ENCODE results near the gene NR1D1. TPM values are rescaled to one million over a fixed set of nuclear protein-coding genes. Genes with fewer than 3 reads are reported as not detected.

Gene NR1D1
- total RNA-seq, 1 donor from 2014 or later, result 21.1 TPM

DNA sequence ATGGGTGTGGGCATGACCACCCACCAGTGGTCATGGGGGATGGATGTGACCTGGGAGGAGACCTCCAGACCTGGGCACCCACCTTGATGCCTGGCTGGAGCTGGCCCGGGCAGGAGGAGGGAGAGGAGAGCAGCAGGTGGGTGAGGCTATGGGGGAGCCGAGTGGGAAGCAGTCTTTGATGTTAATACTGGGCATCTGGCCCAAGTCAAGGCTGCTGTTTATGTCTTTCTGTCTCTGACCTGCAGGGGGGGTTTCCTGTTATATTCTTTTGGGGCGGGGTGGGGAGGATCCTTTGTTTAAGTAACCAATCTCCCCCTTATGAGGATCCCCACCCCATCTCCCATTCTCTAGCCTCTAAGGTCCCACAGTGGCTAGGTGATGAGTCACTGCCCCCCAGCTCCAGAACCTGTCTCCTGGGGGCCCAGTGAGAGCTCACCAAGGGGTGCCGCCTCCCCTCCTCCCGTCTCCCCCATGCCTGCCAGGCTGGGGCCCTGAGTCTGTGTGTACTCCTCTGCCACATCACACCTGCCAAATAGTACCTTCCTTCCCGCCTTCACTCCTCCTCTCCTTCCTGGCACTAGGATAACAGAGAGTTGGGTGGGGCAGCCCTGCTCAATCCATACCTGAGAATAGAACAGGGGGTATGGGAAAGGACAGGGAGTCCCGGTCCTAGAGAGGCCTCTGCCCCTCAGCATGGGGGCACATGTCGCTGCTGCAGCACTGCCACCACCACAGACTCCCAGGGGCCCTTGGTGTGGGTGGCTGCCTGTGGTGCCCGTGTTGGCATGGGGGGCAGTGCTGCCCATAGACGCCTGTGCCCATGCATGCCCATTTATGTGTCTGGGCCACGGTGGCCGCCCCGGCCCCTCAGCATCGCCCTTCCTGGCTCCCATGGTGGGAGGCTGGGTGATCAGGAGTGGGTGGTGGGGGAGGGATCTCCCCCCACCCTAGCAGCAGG lies 30.4 kb downstream of the NR1D1 start:
- peak; percentile 0 for ATAC-seq (ENCODE audit: poor library complexity)
- intact Hi-C loops (cut with DNase I), result loop anchor here (5.0 kb wide), 1 partner anchor 32 kb away; the partner anchor contains the start of gene NR1D1
- no peak for DNase-seq

DNA sequence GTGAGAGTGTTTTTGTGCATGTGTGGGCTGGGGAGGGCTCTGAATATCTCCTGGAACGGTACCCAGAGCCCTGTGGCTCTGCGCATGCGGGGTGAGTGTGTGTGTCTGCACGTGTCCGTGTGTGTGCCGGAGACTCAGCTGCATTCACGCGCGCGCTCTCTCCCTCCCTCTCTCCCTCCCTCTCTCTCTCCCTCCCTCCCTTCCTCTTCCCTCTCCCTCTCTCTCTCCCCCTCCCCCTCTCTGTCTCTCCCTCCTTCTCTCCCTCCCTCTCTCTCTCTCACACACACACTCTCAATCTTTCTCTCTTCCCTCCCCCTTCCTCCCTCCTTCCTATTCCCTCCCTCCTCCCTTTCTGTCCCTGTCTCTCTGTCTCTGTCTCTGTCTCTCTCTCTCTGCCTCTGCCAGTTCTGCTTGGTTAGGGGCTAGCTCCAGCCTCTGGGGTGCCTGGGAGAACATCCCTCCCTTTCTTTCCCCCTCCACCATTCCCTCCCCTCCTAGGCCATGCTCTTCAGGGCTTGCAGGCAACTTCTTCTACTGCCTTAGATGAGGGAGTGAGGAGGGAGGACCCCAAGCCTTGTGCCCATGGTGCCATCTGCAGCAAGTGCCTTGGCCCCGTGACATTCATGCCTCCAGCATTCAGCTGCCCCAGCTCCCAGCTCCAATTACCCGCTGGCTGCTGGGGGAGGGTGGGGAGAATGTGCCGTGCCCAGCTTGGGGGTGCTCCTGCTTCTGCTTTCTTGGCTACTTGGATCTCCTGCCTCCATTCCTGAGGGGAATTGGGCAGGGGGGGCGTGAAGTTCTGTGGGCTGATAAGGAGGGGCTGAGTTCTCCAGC lies 31.3 kb downstream of the NR1D1 start:
- DNase-seq (peak; percentile 96), ATAC-seq (ENCODE audit: poor library complexity) (peak; percentile 66)
- intact Hi-C loops (cut with DNase I), result loop anchor here (5.0 kb wide), 1 partner anchor 33 kb away; the partner anchor contains the start of gene NR1D1

DNA sequence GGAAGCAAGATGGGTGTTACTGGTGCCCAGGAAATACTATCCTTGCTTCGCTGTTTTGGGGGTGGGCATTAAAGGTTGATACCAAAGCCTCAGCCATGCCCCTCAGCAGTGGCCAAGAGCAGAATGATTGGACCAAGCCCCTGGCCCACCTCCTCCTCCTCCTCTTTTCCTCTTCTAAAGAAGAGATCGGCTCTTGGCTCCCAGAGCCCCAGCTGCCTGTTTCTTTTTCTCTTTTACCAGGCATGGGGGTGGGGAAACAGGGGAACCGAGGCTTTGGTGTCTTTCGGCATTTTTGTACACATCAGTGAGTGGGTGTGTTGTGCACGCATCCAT lies 31.8 kb downstream of the NR1D1 start:
- no peak for DNase-seq
- ATAC-seq (ENCODE audit: poor library complexity), result no peak
- intact Hi-C loops (cut with DNase I), result loop anchor here (5.0 kb wide), 1 partner anchor 34 kb away; the partner anchor contains the start of gene NR1D1

DNA sequence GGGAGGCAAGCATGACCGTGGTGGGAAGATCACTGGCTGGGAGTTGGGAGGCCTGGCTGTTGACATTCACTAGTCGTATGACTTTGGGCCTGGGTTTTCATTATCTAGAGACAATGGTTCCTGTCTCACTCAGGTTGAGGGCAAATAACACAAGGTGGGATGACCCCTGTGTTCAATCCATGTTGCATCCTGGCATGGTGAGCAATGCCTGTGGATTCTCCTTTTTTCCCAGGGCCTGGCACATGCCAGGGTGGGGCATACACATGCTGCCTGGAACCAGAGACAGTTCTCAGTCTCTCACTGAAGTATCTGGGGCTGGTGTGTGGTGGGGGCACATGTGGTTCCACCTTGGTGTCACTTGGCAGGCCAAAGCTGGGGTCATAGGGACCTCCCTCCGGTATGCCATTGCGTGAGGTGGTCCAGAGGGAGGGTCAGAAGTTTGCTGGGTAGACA lies 32.2 kb downstream of the NR1D1 start:
- intact Hi-C loops (cut with DNase I), result loop anchor here (5.0 kb wide), 1 partner anchor 34 kb away; the partner anchor contains the start of gene NR1D1
- no peak for ATAC-seq (ENCODE audit: poor library complexity)
- DNase-seq, result no peak

DNA sequence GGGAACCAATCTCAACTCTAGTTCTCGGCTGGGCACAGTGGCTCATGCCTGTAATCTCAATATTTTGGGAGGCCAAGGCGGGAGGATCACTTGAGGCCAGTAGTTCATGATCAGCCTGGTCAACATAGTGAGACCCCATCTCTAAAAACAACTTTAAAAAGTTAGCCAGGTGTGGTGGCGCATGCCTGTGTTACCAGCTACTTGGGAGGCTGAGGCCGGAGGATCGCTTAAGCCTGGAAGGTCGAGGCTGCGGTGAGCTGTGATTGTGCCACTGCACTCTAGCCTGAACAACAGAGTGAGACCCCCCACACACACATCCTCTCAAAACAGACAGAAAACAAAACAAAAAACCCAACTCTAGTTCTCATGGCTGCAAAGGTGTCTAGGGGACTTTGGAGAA lies 32.7 kb downstream of the NR1D1 start:
- intact Hi-C loops (cut with DNase I), result loop anchor here (5.0 kb wide), 1 partner anchor 35 kb away; the partner anchor contains the start of gene NR1D1
- ATAC-seq (ENCODE audit: poor library complexity) (no peak), DNase-seq (no peak)

DNA sequence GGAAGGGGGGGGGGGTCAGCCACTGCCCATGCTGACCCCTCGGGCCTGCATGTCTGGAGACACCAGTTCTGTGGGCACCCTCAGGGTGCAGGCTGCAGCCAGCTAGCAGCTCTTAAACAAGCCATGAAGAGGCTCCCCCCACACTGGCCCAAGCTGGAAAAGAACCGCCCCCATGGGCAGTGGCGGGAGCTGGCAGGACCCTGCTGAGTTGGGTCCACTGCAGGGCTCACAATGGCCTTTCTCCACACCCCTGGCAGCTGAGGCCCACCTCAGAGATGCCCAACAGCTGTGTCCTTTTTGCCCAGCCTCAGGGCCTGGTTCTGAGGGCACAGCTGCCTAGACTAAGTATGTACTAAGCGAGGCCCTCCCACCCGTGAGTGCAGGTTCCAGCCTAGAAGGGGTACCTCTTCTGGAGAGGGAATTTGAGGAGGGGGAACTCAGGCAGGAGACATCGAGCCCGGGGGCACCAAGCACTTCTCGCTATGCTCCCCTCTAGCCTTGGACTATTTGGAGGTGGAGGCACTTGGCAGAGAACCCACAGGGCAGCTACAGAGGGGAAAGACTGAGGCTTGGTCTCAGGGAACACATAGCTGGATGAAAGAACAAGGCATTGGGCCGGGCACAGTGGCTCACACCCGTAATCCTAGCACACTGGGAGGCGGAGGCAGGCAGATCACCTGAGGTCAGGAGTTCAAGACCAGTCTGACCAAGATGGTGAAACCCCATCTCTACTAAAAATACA lies 34.4 kb downstream of the NR1D1 start:
- no peak for ATAC-seq (ENCODE audit: poor library complexity)
- intact Hi-C loops (cut with DNase I), result loop anchor here (5.0 kb wide), 1 partner anchor 36 kb away; the partner anchor contains the start of gene NR1D1
- no peak for DNase-seq

DNA sequence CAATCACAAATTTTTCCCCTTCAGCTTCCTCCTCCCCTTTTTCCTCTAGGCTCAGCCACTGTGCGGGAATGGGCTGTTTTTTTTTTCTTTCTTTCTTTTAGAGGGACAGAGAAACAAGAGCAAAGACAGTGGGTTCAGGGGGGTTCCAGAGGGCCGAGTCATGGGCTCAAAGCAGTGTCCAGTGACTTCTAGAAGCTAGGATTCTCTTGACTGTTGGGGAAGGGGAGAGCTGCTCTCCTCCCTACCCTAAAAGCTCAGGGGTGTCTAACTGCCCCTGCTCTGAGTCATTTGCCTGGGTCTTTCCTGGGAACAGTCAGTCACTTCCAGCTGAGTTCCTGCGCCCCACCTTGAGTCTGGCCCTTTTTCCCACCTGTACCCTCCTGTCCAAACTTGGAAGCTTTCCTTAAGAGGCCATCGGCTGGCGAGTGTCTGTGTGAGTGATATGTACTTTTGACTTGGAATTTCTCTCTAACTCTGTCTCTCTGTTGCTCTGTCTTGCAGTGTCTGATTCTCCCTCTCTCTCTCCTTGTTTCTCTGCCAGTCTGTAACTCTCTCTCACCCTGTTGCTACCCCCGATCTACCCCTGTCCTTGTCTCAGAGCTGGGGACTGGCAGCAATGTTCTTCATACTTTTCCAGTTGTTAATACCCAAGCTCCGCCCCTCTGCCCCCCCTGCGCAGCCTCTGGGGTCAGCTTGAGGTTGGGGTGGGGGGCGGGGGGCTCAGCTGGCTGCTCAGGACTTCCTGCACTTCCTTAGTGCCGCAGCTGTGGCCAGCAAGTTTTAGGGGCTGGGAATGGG lies 35.2 kb downstream of the NR1D1 start:
- intact Hi-C loops (cut with DNase I), result loop anchor here (5.0 kb wide), 1 partner anchor 37 kb away; the partner anchor contains the start of gene NR1D1
- DNase-seq (no peak), ATAC-seq (ENCODE audit: poor library complexity) (no peak)

DNA sequence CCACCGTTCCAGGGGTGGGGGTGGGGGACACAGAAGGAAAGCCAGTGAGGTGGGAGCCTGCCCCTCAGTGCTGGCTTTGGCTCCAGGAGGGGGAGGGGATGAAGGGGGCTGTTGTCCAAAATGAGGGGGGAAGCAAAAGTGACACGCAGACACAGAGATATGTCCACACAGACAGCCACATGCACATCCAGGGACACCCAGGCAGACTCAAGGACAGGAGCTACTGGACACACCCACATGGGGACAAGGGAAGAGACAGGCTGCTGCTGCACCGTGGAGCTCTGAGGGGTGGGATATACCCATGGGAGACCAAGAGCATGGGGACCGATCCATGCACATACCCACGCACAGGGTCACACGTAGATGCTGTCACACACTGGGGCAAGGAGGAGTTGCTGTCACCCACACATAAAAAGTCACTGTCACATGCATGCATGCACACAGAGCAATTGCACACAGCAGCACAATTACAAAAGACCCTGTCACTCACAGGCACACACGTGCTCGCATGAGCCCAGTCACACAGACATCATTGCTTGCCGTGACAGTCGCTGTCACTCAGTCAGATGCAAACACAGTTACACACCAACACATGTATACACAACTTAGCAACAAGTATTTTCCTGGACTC lies 36.4 kb downstream of the NR1D1 start:
- peak; percentile 28 for ATAC-seq (ENCODE audit: poor library complexity)
- no peak for DNase-seq
- intact Hi-C loops (cut with DNase I), result loop anchor here (2.0 kb wide), 2 partner anchors 23 to 47 kb away; no protein-coding TSS in a partner anchor

DNA sequence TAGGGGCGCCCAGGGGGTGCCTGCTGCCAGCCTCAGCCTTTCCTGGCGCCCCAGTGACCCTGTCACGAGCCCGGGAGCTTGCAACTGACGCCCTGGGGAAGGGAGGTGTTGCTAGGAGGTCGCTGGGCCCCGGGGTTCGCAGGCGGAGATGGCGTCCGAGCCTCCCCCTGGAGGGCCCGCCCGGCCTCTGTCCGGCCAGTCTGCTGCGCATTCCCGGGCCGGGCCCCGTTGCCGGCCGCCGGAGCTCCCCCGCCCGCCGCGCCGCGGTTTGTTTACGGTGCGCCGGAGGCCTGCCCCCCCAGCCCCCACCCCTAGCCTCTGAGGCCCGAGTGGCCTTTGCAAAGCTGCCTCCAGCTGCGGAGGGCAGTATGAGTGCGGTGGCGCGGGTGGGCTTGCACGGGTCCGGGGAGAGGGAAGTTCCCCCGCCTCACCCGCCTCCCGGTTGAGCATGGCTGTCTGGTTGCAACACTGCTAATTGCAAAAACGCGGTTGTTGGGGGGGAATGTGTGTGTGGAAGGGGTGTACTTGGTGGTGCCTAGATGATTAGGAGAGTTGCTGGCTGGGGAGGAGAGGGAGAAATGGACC lies 37.1 kb downstream of the NR1D1 start:
- DNase-seq (peak; percentile 66), ATAC-seq (ENCODE audit: poor library complexity) (peak; percentile 59)
- intact Hi-C loops (cut with DNase I), result loop anchor here (2.0 kb wide), 2 partner anchors 24 to 48 kb away; no protein-coding TSS in a partner anchor

DNA sequence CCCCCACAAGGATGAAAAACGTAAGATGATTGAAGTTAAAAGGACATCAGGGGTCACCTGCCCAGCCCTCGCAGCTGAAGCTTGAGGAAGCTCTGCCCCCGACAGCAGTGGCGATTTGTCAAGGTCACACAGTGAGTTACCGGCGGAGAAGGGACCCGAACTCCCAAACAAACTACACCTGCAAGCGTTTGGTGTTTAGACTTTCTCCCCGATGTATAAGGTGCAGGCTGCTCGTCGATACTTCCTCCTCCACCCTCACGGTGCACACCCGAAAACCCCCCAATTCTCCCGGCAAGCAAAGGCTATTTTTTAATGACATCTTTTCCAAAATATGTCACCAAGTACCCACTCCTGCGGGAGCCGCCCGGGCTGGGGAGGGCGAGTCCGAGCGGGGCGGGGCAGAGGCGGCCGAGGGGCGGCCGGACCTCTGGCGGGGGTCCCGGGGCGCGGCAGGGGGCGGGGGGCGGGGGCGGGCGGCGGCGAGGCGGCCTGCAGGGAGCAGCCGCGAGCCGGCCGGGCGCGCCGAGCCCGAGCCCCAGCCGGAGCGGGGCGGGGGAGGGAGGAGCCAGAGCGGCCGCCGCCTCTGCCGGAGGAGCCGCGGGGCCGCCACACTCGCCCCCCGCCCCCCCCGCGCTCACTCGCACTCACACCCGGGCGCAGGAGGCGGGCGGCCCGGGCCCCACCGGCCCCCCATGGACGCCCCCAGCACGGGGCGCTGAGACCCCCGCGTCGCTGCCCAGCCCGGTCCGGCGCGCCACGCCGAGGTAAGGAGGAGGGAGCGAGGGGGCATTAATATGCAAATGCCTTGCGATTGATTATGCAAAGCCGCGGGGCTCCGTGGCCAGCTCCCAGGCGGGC lies 37.8 kb downstream of the NR1D1 start, which contains the start of gene THRA:
Gene THRA, plus strand, starts transcription at position 637 of the 858 bp plus-strand sequence. CDS start 11,524 bp downstream, outside the sequence.
- DNase-seq (peak; percentile 84), ATAC-seq (ENCODE audit: poor library complexity) (peak; percentile 75)
- intact Hi-C loops (cut with DNase I), result loop anchor here (2.0 kb wide), 2 partner anchors 24 to 48 kb away; no protein-coding TSS in a partner anchor

DNA sequence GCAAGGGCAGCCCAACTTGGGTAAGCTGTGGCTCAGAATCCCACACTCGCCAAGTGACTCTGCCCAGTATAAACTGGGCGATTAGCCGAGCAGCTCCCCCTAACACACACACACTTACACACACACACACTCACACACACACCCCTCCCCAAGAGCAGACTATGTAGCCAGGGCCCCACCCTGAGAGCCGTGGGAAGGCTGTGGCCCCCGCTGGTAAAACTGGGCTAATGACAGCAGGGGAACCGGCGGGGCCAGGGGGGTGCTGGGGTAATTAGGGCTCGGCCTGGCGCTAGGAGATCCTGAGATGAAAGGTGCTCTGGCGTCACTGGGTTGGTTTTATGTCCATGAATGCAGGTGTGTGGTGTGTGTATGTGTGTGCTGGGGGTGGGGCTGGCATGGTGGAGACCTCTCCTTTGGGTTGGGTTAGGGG lies 38.8 kb downstream of the NR1D1 start:
- ATAC-seq (ENCODE audit: poor library complexity) (no peak), DNase-seq (no peak)
- intact Hi-C loops (cut with DNase I), result loop anchor here (2.0 kb wide), 2 partner anchors 25 to 49 kb away; no protein-coding TSS in a partner anchor

DNA sequence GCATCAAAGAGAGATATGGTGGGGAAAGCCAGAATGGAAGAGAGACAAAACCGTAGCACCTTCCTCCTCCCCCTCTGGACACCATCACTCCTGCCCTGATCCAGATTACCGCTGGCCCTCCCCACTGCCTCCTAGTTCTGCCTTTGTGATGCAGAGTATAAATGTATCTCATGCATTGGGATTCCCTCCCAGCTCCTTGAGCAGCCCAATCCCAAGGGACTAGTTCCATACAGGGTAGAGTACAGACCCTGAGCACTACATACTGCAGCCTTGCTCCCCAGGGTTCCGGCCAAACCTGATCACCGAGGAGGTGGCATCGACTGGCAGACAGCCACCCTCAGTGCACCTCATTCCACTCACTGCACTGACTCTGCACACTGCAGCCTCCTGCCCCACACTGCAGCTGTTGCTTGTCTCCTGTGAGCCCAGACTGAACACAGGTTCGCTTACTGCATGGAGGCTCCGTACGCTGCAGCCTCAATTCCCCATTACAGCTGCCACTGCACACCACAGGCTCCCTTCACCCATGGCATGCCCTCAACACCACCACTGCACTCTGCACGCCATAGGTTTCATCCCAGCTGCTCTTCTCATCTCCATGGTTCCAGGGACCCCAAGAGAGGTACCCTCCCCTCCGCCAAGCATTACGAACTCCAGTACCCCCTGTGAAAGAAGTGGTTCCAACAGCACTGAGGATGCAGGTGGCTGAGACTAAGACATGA lies 39.3 kb downstream of the NR1D1 start:
- ATAC-seq (ENCODE audit: poor library complexity), result no peak
- DNase-seq, result no peak
- intact Hi-C loops (cut with DNase I), result no loop called here

DNA sequence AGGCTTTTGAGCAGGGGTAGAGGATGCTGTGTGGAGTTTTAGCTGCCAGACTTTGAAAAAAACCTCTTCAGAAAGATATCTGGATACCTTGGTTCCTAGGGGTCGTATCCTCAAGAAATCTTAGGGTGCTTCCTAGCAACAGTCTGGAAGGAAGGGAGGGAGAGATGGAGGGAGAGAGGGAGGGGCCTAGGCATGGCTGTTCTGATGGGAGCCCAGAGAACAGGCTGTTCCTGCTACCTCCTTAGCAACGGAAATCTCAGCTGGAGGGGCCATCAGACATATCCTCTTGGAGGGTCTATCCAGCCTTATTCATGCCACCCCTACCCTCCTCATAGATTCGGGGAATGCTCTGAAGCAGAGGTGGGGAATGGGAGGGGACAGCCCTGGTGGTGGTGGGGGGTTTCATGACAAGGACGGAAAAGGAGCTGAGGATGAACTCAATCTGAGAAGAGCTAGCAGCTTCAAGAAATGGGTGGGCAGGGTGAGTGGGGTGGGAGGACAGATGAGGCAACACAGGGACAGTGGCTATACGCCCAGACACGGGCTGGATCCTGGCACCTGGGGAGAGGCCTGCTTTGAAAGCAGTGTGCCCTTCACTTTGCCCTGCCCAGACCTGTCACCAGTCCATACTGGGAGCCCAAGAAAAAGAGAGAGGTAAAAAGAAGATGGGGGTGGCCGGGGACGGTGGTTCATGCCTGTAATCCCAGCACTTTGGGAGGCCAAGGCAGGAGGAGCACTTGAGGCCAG lies 40.5 kb downstream of the NR1D1 start:
- no peak for ATAC-seq (ENCODE audit: poor library complexity)
- no peak for DNase-seq
- intact Hi-C loops (cut with DNase I), result no loop called here

DNA sequence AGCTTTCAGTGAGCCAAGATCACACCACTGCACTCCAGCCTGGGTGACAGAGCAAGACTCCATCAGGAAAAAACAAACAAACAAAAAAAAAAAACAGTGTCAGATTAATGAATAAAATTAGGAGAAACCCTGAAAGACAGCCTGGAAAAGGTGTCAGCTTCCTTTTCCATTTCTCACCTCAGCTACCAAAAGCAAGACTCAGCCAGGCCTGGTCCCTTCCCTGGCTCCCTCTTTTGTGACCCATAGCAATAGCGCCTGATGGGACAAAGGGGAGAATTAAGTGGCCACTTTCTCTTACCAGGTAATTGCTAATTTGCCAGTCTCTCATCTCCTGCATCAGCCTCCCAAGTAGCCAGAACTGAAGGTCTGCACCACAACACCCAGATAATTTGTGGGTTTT lies 41.5 kb downstream of the NR1D1 start:
- intact Hi-C loops (cut with DNase I), result no loop called here
- no peak for ATAC-seq (ENCODE audit: poor library complexity)
- no peak for DNase-seq

Data from Right ventricle myocardium superior (tissue), 1 donor.